Measurements from ENCODE around the gene ATP1A1.

The ATP1A1 gene

DNA sequence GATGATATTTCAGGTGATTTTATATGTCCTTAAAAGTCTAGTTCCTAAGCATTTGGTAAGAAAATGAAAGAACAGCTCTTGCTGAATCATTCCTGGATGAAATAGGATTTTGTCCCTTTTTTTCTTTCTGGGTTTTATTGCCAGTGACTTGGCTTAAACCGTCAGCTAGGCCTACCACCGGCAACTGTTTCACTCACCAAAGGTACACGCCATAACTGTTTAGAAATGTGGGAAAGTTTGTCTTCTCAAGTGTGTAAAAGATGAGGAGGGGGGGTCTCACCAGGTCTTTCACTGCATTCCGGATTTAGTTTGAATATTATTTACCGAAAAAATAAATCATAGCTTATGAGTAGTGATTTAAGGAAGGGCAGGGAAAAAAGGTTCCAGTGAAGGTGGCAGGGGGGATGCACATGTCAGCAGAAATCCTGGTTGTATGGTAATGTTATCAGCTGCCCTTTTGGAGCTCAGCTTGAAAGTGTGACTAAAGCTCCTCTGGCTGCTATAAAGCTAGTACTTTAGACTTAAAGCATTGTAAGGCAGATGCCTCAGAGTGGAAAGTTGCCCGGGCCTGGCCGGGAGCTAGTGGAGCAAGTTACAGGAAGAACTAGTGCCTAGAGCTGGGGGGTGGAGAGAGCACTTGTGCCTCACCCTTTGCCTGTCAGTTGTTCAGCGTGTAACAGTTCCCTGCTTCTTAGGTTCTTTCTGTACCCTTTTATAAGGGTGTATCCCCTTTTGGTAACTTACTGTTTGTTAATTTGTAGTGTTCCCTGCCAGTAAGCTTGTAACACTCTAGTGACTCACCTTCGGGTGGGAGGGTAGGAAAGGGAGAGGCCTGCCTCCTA lies 3.1 kb downstream of the ATP1A1 start:
- H3K4me1 ChIP-seq = peaks cover 45% of the 10 kb centered on the region
- TF ChIP-seq Cebpa-rat (IDR thresholded peaks at IDR 0.05) = no peak
- H3K4me3 ChIP-seq = no peak overlapping the region
- peak overlapping the region; percentile 92 for H3K9ac ChIP-seq
- H3K27me3 ChIP-seq = 0 out of 2 replicates have a peak, but pooled peaks cover 5% of the 10 kb centered on the region
- peaks cover 22% of the 10 kb centered on the region; the same call in 1 of the 2 replicates for H3K36me3 ChIP-seq
- no peak overlapping the region for H3K27ac ChIP-seq
- H3K4me2 ChIP-seq = peak overlapping the region; percentile 99
- H4K20me1 ChIP-seq = peaks cover 74% of the 10 kb centered on the region
- no peaks in the 10 kb centered on the region for H3K9me3 ChIP-seq

DNA sequence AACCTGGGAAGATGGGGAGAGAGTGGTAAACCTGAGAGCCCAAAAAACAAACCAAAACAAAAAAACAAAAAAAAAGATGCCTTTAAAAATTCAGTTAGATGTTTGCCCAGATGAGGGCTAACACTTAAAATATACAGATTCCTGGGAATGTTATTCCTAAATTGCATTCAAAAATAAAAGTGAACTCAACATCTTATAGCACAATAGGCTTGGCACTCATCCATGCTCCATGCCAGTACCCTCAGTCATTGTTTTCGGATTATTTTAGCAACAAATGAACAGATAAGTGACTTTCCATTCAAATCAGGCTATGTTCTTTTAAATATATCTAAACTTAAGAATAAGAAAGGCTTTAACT lies 3.7 kb downstream of the ATP1A1 start:
- Histone ChIP-seq H3K27me3 (0 out of 2 replicates have a peak, but pooled peaks cover 5% of the 10 kb centered on the region), H3K4me3 (no peak overlapping the region), H3K4me1 (peaks cover 45% of the 10 kb centered on the region), H3K9me3 (no peaks in the 10 kb centered on the region), H3K4me2 (peak overlapping the region; percentile 99; the same call in 1 of the 2 replicates), H4K20me1 (peaks cover 80% of the 10 kb centered on the region), H3K27ac (no peak overlapping the region), H3K9ac (peak overlapping the region; percentile 92; the same call in 1 of the 2 replicates), H3K36me3 (peaks cover 22% of the 10 kb centered on the region; the same call in 1 of the 2 replicates)
- TF ChIP-seq Cebpa-rat (IDR thresholded peaks at IDR 0.05) = no peak

DNA sequence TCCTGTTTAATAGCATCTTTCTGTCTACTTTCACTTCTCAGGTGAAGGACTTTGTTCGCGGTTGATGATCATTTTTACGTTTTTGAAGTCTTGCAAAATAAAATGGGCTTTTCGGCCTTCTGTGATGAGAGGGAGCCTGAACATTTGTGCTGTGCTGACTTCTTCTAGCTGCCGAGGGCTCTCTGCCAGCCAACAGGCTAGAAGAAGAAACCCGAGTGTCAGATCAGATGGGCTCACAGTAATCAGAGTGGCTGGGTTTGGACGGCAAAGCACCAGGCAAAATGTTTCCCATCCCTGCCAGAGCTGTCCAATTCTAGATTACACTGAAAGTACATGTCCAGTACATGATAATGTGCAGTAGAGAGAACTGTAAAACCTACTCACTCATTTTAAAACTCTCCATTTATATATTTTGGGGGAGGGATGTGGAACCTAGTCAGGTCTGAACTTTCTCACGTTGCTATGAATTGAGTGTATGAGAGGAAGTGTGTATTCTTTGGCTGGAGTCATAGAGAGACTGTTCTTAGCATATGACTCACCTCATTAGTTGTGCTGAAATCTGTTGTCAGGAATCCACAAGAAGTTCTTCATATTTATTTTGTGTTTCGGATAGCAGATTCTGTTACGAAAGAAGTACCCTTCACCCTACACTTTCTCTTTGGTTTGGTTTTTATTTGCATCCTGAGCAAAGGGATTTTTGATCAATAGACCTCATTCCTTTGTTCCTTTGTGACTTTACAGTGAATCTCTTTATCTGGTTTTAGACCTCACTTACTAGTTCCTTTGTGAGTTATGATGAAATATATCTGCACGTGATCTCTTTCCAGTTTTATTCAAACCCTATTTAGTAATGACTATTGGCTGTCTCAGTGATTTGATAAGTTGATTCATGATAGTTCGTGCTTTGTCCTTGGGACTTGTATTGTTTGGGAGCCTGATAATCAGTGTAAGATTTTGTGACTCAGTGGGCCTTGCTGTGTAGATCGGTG lies 4.8 kb downstream of the ATP1A1 start:
- Histone ChIP-seq H4K20me1 (peaks cover 91% of the 10 kb centered on the region), H3K9ac (no peak overlapping the region), H3K27me3 (no peaks in the 10 kb centered on the region), H3K4me1 (peaks cover 36% of the 10 kb centered on the region), H3K36me3 (peaks cover 22% of the 10 kb centered on the region; the same call in 1 of the 2 replicates), H3K9me3 (no peaks in the 10 kb centered on the region), H3K27ac (no peak overlapping the region), H3K4me2 (peak overlapping the region; percentile 21), H3K4me3 (no peak overlapping the region)
- no peak for TF ChIP-seq Cebpa-rat (IDR thresholded peaks at IDR 0.05)

DNA sequence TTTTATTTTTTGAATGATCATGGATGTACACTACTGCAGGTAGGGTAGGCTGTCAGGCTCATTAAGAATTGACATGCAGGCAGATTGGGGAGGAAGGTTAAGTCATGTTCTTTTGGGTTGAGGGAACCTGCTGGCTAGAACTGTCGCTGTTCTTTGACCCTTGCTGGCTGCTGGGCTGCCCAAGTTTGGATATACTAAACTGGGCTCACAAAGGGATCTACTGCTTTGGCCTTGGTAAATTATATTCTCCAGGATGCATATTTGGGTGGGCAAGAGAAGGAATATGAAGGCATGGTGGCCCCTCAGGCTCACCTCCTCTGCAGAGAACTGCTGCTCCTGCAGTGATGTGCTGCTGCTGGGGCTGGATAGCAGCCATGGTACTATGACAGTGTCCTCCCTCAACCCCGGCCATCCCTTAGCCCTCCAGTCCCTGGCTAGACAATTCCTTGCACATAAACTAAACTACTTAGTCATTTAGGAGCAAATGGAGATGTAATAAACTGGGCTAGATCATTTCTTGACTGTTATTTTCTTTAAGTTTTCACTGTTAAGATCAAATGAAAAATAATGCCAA lies 6.1 kb downstream of the ATP1A1 start:
- H4K20me1 ChIP-seq = peaks cover 100% of the 10 kb centered on the region
- peaks cover 36% of the 10 kb centered on the region for H3K4me1 ChIP-seq
- no peak overlapping the region for H3K9ac ChIP-seq
- no peaks in the 10 kb centered on the region for H3K9me3 ChIP-seq
- H3K27ac ChIP-seq = no peak overlapping the region
- peaks cover 29% of the 10 kb centered on the region for H3K36me3 ChIP-seq
- H3K4me3 ChIP-seq = no peak overlapping the region
- H3K4me2 ChIP-seq = no peak overlapping the region
- no peaks in the 10 kb centered on the region for H3K27me3 ChIP-seq
- no peak for TF ChIP-seq Cebpa-rat (IDR thresholded peaks at IDR 0.05)

DNA sequence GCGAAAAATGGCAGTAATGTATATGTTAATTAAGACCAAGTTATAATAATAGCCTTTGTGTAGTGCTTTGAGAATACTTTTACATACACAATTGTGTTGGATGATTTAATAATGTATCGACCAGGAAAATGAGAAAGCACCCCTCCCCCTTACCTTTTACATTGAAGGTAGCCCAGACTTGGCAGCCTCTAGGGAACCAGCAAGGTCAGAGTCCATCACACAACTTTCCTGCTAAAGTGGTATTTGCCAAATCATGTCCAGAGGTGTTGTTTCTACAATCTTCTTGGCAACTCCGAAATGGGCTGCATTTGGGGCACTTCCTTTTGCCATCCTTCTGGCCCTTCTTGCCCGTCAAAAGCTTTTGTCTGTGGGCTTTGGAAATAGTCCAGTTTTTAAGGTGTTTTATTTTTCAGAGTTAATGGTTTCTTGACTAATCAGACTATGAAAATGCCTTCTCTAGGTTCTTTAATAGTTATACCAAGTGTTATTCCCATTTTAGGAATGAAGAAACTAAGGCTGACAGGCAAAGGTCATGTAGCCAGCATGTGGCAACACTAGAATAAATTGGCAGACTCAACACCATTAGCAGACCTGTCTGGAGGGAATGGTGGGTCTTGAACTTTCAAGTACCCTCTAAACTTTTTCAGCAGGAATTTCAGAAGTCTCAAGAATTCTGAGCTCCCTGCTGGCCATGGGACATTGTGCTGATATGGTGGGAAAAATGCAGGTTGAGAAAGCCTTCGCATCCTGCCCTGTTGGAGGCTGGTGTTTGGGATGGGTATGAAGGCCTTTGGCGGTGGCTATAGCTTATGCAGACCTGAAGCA lies 6.8 kb downstream of the ATP1A1 start:
- TF ChIP-seq Cebpa-rat (IDR thresholded peaks at IDR 0.05) = no peak
- H3K27me3 ChIP-seq = no peaks in the 10 kb centered on the region
- H3K4me2 ChIP-seq = no peak overlapping the region
- peaks cover 97% of the 10 kb centered on the region for H4K20me1 ChIP-seq
- H3K9me3 ChIP-seq = no peaks in the 10 kb centered on the region
- H3K9ac ChIP-seq = no peak overlapping the region
- peaks cover 37% of the 10 kb centered on the region for H3K36me3 ChIP-seq
- no peak overlapping the region for H3K27ac ChIP-seq
- H3K4me3 ChIP-seq = no peak overlapping the region
- peaks cover 28% of the 10 kb centered on the region for H3K4me1 ChIP-seq

DNA sequence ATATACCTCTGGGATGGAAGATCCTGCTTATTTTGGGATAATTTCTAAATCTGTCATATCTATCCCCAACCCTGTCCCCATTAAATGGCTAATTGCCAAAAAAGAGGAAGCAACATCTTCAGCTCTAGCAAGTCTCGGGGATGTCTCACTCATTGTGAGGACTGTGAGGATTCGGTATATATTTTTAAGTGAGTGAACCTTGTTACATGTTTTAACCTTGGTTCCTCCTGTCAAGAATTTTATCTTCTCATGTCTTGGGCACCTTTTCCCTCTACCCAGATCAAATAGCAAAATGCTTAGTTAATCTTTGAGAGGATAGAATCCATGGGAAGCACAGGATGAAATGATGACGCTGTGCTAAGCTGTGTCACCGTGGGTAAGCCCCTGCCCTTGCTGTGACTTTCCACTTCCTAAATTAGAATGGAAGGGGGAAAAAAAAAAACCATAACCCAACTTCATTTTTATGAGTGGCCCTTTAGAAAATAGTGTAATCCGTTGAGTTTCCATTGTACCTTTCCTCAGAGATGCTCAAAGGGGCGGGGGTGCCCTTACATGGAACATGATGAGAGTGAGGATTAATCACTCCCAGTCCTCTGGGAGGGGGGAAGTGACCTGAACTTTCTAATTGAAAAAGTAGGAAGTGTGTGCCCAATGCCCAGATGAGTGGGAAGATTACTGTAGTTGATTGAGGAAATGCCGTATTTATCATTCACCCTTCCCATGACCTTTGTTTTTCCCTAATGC lies 7.6 kb downstream of the ATP1A1 start:
- H3K4me3 ChIP-seq = no peak overlapping the region
- no peaks in the 10 kb centered on the region for H3K27me3 ChIP-seq
- peaks cover 21% of the 10 kb centered on the region for H3K4me1 ChIP-seq
- no peak overlapping the region for H3K9ac ChIP-seq
- TF ChIP-seq Cebpa-rat (IDR thresholded peaks at IDR 0.05) = no peak
- H4K20me1 ChIP-seq = peaks cover 89% of the 10 kb centered on the region
- H3K36me3 ChIP-seq = peaks cover 45% of the 10 kb centered on the region
- no peaks in the 10 kb centered on the region for H3K9me3 ChIP-seq
- no peak overlapping the region for H3K27ac ChIP-seq
- no peak overlapping the region for H3K4me2 ChIP-seq

DNA sequence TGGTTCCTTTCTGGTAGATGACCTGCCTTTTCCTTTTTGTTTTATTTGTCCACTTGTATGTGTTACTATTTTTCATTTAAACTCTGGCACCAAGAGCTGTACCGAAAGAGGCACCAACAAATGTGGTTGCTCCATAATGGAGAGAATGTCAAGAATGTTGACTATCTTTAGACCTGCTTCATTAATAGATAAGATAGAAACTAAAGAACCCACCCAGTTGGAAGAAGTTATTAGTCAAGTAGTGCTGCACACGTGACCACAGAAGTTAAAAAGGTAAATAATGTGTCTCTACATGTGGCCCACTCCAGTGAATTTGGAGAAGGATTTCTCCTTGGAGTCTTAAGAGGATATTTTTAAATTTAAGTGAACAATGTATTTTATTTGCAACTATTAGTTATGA lies 9.3 kb downstream of the ATP1A1 start:
- Histone ChIP-seq H3K36me3 (peaks cover 60% of the 10 kb centered on the region), H3K4me1 (peaks cover 4% of the 10 kb centered on the region), H4K20me1 (peaks cover 73% of the 10 kb centered on the region), H3K27ac (no peak overlapping the region), H3K4me2 (no peak overlapping the region), H3K9ac (no peak overlapping the region), H3K4me3 (no peak overlapping the region), H3K27me3 (no peaks in the 10 kb centered on the region), H3K9me3 (no peaks in the 10 kb centered on the region)
- TF ChIP-seq Cebpa-rat (IDR thresholded peaks at IDR 0.05) = no peak

DNA sequence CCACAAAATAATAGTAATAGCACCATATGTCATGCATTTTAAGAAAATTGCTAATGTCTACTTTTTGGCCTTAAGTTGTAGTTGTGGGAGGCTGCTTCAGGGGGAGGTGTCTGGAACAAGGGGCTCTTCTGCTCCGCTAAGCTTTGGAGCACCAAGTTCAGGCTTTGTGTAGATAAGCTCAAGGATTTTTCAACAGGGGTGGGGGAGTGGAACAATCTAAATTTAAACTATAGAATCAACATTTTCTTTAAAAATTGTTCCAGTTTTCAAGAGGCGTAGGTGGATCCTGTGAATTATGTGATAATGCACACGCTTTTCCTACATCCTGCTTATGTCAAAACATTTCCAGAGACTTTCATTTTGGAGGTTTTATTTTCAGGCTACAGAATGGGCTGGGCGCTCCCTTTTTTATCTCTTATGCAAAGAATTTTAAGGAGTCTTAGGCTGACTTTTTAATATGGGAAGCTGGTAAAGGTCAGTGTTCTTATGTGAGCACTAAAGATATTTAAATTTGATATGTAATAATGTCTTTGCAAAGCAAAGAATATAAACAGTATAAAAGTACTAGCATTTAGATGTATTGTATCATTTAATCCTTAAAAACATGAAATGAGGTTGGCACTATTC lies 9.9 kb downstream of the ATP1A1 start:
- Histone ChIP-seq H3K4me3 (no peak overlapping the region), H3K4me2 (no peak overlapping the region), H3K27me3 (no peaks in the 10 kb centered on the region), H3K9me3 (no peaks in the 10 kb centered on the region), H3K4me1 (no peaks in the 10 kb centered on the region), H3K9ac (no peak overlapping the region), H3K27ac (no peak overlapping the region), H3K36me3 (peaks cover 60% of the 10 kb centered on the region), H4K20me1 (peaks cover 66% of the 10 kb centered on the region)
- TF ChIP-seq Cebpa-rat (IDR thresholded peaks at IDR 0.05) = no peak
